OCI-LY7 (cell line): ENCODE measurements around the gene C6orf132.

Experiments used
- CTCF ChIP-seq: fragments of 200-600 bp; sonication (generic); conservative IDR thresholded peaks from 2 replicates; pipeline ENCODE4 v1.5.1; 2014; ENCODE audit warnings: mild to moderate bottlenecking, antibody characterized with exemption, low read length, moderate library complexity, mixed read lengths
- EZH2phosphoT487 ChIP-seq: fragments of 200-600 bp; sonication (generic); IDR thresholded peaks from 2 replicates; pipeline ENCODE4 v1.6.1; 2018; ENCODE audit warnings: low read depth, borderline replicate concordance, mild to moderate bottlenecking, mixed run types, antibody characterized with exemption, low read length, moderate library complexity, mixed read lengths

DNA sequence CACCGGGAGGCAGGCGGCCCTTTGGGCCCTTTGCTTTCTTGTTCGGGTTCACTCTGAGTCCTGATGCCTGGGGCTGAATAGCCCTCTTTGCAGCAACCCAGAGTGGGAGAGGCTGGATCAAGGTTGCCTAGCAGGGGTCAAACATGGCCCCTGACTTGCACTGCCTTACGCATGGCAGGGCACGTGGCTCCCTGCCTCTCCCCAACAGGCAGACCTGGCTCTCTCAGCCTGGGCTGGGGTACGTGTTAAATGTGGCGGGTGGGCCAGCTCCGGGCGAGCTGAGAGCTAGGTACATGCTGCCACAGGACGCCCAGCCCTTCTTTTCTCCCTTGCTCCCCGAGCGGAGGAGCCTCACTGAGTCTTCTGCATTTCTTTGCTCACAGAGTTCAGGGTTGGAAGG is 7.3 kb downstream of the C6orf132 start:
- TF ChIP-seq CTCF (no peak), EZH2phosphoT487 (no peak)
